NT2/D1 (cell line): ENCODE data around the gene SPTSSB.

Source experiments
- DNase-seq: peaks from one replicate; pipeline ENCODE4 v3.0.0-alpha.2; 2011; ENCODE audit warnings: low read depth, low spot score
- H3K27me3 ChIP-seq: 2 replicates; pipeline ENCODE4 v1.6.0; 2011; ENCODE audit warnings: mild to moderate bottlenecking; ENCODE audit not compliant: insufficient read length, insufficient read depth
- H3K36me3 ChIP-seq: 2 replicates; pipeline ENCODE4 v1.6.1; 2011; ENCODE audit warnings: mild to moderate bottlenecking, low read length, mixed read lengths; ENCODE audit not compliant: insufficient read depth, insufficient read length
- H3K4me1 ChIP-seq: 2 replicates; pipeline ENCODE4 v1.5.1; 2011; ENCODE audit not compliant: insufficient read depth, insufficient read length
- H3K4me3 ChIP-seq: 2 replicates; pipeline ENCODE4 v1.5.1; 2011; ENCODE audit warnings: low read depth; ENCODE audit not compliant: insufficient read length
- H3K9ac ChIP-seq: 2 replicates; pipeline ENCODE4 v1.6.0; 2011; ENCODE audit warnings: low read depth; ENCODE audit not compliant: insufficient read length
- H3K9me3 ChIP-seq: 2 replicates; pipeline ENCODE4 v1.5.1; 2011; ENCODE audit warnings: mild to moderate bottlenecking, low read length; ENCODE audit not compliant: insufficient read depth
- SUZ12 ChIP-seq: IDR thresholded peaks from 2 replicates; pipeline ENCODE4 v1.6.1; 2011; ENCODE audit not compliant: insufficient read length, insufficient read depth; ENCODE audit errors: extremely low read depth
- YY1 ChIP-seq: IDR thresholded peaks from 2 replicates; pipeline ENCODE4 v1.6.1; 2011; ENCODE audit not compliant: insufficient read length, insufficient read depth
- ZNF274 ChIP-seq: IDR thresholded peaks from 2 replicates; pipeline ENCODE4 v1.6.1; 2011; ENCODE audit warnings: mild to moderate bottlenecking, low read depth, low read length

The SPTSSB gene, protein sequence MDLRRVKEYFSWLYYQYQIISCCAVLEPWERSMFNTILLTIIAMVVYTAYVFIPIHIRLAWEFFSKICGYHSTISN

DNA sequence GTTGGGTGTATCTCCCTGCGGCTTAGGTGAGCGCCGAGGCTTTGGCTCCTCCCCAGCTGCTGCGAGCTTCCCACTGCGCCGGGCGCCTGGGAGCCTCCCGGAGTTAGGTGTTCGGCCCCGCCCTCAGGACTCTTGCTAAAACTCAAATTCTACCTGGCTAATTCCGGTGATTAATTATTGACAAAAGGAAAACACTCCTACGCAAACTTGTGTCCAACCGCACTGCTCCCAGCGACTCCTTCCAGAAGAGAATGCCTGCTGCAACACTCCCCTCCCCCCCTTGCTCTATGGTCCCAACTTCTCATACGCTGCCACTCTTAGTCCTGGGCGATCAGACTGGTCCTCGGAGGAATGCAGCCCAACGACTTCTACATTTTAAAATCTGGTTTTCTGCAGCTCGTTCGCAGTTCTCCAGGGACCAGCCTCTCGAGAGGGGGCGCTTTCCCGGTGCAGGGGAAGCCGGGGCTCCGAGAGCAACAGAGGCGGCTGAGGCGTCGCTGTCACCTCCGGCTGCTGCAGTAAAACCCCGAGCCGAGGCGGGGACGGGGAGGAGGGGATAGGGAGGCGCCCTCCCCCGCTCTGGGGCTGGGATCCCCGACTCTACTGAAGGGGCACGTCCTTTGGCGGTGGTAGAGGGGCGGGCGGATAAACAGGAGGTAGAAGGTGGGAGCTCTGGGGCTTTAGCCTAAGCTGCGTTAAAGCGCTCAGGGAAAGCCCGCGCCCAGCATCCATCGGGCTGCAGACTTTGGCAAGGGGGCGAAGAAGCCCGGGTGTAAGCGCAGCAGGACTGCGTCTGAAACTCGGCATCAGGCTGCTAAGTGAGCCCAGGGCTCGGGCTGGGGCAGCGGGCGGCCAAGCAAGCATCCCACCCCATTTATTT, at the start of gene SPTSSB:
Gene SPTSSB, minus strand, starts transcription at position 77 of the 880 bp plus-strand sequence. CDS start 25,194 bp downstream, outside the sequence.
- Histone ChIP-seq H3K9ac (peak within 1 kb of the TSS; percentile 76), H3K4me1 (no peaks in the 10 kb centered on the region), H3K27me3 (peaks cover 41% of the 10 kb centered on the region), H3K9me3 (no peaks in the 10 kb centered on the region), H3K36me3 (no peaks in the 10 kb centered on the region), H3K4me3 (peak within 1 kb of the TSS; percentile 60)
- peak; percentile 47 for DNase-seq
- no peak for TF ChIP-seq YY1
- TF ChIP-seq ZNF274 = no peak
- no peak for TF ChIP-seq SUZ12

DNA sequence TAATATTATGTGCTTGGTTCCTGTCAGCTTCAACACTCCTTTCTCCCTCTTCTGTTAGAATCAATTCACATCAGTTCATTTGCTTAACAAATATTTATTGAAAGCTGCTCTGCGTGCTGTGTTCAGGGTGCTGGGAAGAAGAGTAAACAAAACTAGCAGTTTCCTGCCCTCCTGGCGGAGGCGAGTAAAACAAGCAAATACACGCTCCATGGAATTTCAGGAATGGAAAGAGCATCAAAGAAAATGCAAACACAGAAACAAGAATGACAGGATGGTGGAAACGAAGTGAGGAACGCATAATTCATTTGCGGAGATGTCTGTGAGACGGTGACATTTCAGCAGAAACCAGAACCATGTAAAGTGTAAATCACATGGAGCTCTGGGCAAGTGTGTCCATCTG, 49.4 kb upstream of the SPTSSB start:
- Histone ChIP-seq H3K9me3 (peaks cover 14% of the 10 kb centered on the region), H3K4me1 (peaks cover 2% of the 10 kb centered on the region), H3K9ac (no peak overlapping the region), H3K4me3 (no peak overlapping the region), H3K27me3 (no peaks in the 10 kb centered on the region), H3K36me3 (no peaks in the 10 kb centered on the region)
- DNase-seq = peak; percentile 50
- TF ChIP-seq ZNF274 (no peak), SUZ12 (no peak), YY1 (no peak)

GRCh38 chr3:161419555-161420333, 48.4 kb upstream of the SPTSSB start:
- no peak for TF ChIP-seq ZNF274
- TF ChIP-seq SUZ12 = no peak
- TF ChIP-seq YY1 = no peak
- no peak overlapping the region for H3K4me3 ChIP-seq
- no peaks in the 10 kb centered on the region for H3K36me3 ChIP-seq
- no peak for DNase-seq
- H3K4me1 ChIP-seq = peaks cover 2% of the 10 kb centered on the region
- no peak overlapping the region for H3K9ac ChIP-seq
- no peaks in the 10 kb centered on the region for H3K27me3 ChIP-seq
- H3K9me3 ChIP-seq = peaks cover 14% of the 10 kb centered on the region

DNA sequence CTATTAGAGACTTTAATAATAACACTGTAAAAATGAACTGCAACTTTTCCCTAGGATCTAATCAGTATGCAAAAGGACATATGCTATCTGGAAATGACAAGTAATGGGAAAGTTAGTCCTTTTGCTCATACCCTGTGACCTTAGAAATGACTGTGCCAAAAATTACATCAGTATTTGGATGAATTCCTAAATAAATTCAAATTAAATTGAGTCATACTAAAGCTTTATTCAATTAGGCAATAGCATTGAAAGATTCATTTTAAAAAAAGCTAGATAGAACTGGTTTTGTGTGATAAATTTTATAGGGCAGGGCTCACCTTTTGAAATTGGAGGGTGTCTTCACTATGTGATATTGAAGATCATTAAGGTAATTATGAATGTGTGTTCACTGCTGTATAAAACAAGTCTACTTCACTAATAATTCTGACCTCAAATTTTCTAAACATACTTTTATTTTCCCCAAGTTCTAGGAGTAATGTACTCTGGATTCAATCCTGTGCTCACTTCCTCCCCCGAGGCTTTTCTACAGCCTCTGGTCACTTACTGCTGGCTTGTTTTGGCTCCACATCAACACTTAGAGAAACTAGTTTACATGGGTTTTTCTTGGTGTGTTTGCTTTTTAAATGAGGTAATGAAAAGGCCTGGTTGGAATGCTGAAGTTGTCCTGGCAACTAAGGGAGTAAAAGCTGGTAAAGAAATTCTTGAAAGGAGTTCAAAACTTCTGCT, 44.4 kb upstream of the SPTSSB start:
- no peak overlapping the region for H3K9ac ChIP-seq

GRCh38 chr3:161414907-161415306, 43.6 kb upstream of the SPTSSB start:
- no peak overlapping the region for H3K4me3 ChIP-seq
- no peak for DNase-seq
- H3K9ac ChIP-seq = no peak overlapping the region
- H3K9me3 ChIP-seq = peaks cover 14% of the 10 kb centered on the region
- no peaks in the 10 kb centered on the region for H3K27me3 ChIP-seq
- TF ChIP-seq SUZ12 = no peak
- no peak for TF ChIP-seq ZNF274
- no peak for TF ChIP-seq YY1
- H3K36me3 ChIP-seq = no peaks in the 10 kb centered on the region
- peaks cover 2% of the 10 kb centered on the region for H3K4me1 ChIP-seq

More for the DNA sequence above, 44.4 kb upstream of the SPTSSB start:
- Histone ChIP-seq H3K4me3 (no peak overlapping the region), H3K9me3 (peaks cover 14% of the 10 kb centered on the region), H3K27me3 (no peaks in the 10 kb centered on the region), H3K36me3 (no peaks in the 10 kb centered on the region), H3K4me1 (peaks cover 2% of the 10 kb centered on the region)
- no peak for DNase-seq
- TF ChIP-seq ZNF274 (no peak), YY1 (no peak), SUZ12 (no peak)

GRCh38 chr3:161413855-161414210, 42.5 kb upstream of the SPTSSB start:
- peaks cover 7% of the 10 kb centered on the region for H3K9me3 ChIP-seq
- H3K27me3 ChIP-seq = no peaks in the 10 kb centered on the region
- no peak for DNase-seq
- TF ChIP-seq YY1 (no peak), SUZ12 (no peak), ZNF274 (no peak)
- H3K4me1 ChIP-seq = peaks cover 2% of the 10 kb centered on the region
- no peaks in the 10 kb centered on the region for H3K36me3 ChIP-seq
- no peak overlapping the region for H3K4me3 ChIP-seq
- no peak overlapping the region for H3K9ac ChIP-seq
